CD1c-positive myeloid dendritic cell (primary cell): ENCODE results near the gene ARHGEF33.
A peak's percentile ranks its signal among the peaks of the same experiment; 100 is the strongest.

Experiments used
- DNase-seq: peaks from one replicate; pipeline ENCODE4 v3.0.0-alpha.2; 2016; ENCODE audit errors: extremely low spot score

The ARHGEF33 gene

GRCh38 chr2:38959938-38960608, 70.4 kb downstream of the ARHGEF33 start:
- peak; percentile 90 for DNase-seq

GRCh38 chr2:38960609-38961320, 71.1 kb downstream of the ARHGEF33 start:
- no peak for DNase-seq

- DNase-seq, result no peak
Measured at GRCh38 chr2:38966006-38966405, 76.3 kb downstream of the ARHGEF33 start.

DNA sequence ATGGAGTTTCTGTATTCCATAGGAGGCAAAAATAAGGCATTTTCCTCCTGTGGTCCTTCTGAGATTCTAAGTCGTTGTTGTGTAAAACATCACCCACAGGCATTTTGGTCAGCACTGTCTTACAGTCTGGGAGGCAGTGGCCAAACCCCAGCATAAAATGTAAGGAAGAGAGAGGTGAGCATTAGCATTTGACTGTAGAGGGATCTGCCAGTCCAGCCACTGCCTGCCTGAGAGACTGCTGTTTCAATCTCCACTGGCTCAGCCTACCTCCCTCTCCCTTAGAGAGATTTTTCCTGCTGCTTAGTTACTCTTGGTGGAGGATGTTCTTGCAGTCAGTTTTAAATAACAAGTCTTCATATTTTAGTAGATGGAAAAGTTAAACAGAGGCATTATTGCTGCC, 77.0 kb downstream of the ARHGEF33 start:
- no peak for DNase-seq

GRCh38 chr2:38968021-38968420, 78.3 kb downstream of the ARHGEF33 start:
- DNase-seq, result no peak

- DNase-seq, result no peak
Measured at GRCh38 chr2:38971377-38971776, 81.7 kb downstream of the ARHGEF33 start.

GRCh38 chr2:38973266-38973665, 83.6 kb downstream of the ARHGEF33 start:
- no peak for DNase-seq

- peak; percentile 11 for DNase-seq
Measured at GRCh38 chr2:38975042-38975441, 85.4 kb downstream of the ARHGEF33 start.

DNA sequence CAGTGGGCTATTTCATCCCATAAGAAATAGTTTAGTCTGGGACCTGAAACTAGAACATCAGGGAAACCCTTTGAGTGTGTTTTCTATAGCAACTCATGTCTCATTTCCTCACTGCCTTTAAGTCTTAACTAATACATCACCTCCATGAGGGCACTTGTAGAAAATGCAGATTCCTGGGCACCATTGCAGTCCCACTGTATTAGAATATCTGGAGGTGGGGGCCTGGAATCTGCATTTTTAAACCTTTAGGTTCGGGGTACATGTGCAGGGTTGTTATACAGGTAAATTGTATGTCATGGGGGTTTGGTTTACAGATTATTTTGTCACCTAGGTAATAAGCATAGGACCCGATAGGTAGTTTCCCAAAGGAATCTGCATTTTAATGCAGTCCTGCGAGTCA, 87.4 kb downstream of the ARHGEF33 start:
- DNase-seq, result no peak

- DNase-seq, result peak; percentile 79
Measured at GRCh38 chr2:38978296-38978903, 88.7 kb downstream of the ARHGEF33 start.

DNA sequence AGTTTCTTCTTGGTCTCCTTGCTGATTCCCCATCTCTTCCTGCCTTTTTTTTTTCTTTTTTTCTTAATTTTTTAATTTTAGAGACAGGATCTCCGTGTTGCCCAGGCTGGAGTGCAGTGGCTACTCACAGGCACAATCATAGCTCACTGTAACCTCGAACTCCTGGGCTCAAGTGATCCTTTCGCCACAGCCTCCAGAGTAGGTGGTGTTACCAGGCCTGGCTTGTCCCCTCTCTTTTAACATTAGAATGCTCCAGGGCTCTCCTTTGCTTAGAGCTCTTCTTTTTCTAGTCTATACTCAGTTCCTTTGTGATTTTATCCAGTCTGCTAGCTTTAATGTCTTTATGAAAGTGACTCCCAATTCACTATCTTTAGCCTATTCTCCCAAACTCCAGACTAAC, 89.2 kb downstream of the ARHGEF33 start:
- no peak for DNase-seq

DNA sequence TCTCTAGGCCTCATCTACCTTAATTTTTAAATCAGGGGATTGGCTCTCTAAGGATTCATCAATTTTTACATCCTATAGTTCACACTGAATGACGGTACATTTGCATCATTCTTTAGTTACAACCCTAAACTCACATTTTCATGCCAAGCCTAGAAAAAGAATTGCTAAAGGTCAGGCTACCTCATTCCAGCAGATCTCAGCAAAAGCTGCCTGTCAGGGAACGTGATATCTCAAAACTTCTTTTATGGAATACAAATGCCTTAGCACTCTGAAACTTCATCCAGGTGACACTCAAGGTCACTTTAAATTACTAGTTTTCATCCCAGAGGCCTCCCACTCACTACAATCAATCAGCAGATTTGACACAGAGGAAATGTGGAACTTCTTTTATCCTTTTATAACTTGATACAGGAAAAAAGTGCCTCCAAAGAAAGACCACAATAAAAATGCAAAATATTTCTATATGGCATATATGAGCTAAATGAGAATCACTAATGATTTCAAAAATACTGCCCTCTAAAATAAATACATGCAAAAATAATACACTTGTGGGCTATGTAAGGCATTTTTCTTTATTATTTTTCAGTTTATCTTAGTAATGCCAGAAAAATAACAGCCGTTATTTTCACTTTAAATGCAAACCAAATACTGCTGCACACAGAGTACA, 91.5 kb downstream of the ARHGEF33 start:
- no peak for DNase-seq

GRCh38 chr2:38981670-38982357, 92.1 kb downstream of the ARHGEF33 start:
- DNase-seq, result no peak

- DNase-seq, result no peak
Measured at GRCh38 chr2:38982498-38982897, 92.8 kb downstream of the ARHGEF33 start.

- no peak for DNase-seq
Measured at GRCh38 chr2:38988716-38989115, 99.0 kb downstream of the ARHGEF33 start.

GRCh38 chr2:38991899-38992298, 102.2 kb downstream of the ARHGEF33 start:
- no peak for DNase-seq

GRCh38 chr2:38997781-38998180, 108.1 kb downstream of the ARHGEF33 start:
- peak; percentile 44 for DNase-seq

- DNase-seq, result no peak
Measured at GRCh38 chr2:39000552-39000951, 110.9 kb downstream of the ARHGEF33 start.

DNA sequence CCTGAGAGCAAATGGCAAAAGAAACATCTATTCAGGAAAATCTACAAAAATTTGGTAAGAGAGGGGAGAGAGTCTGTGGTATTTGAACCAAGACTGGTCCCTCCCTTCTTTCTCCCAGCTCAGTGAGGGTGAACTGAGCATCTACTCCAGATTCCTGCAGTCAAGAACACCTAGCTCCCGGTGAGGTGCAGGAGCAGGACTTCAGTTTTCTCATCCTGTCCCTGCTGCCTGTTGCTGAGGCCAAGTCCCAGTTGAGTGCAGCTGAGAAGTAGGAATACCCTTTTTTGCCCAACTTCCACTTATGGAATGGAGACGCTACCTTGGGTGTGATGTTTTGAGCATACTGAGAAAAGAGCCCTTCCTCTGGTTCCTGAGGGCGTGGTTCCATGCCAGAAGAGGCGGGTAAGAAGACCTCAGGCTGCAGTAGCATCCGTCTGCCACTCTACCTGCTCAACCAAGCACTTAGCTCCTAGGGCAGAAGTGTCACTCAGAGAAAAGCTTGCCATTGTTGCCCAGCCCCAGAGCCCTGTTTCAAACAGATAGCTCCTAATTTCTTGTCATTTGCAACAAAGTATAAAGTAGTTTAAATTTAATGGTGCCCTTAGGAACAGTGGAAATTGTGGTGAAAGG, 118.3 kb downstream of the ARHGEF33 start:
- DNase-seq, result no peak

DNA sequence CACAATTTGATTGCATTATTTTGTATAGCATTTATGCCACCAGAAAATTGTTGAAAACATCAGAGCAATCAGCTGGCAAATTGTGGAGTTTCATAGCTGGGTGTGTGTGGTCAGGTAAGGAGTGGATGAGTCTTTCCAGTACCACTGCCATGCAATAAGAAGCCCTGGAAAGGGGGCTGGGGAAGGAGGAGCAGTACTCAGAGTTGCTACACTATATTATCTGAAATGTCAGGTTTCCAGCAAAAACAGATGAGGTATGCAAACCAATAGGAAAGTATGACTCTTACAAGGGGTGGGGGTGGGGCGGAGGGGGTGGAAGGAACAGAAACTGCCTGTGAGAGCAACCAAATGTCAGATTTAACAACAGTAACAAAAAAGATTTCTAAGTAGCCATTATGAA, 119.0 kb downstream of the ARHGEF33 start:
- DNase-seq, result peak; percentile 32

DNA sequence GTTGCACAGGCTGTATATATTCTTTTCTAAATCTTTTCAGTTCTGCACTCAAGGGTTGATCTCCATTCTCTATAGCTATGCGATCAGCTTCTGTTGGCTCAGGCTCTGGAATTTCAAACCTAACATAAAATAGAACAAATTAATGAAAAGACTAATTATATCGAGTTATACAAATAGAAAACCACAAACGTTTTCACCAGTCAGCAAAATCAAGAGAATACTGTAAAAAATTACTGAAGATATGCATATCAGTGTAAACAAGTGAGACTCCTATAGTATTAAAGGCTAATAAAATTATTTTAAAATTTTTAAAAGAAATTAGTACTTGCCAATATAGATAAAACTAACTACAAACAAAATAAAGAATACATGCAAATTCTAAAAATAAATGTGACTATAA, 124.2 kb downstream of the ARHGEF33 start:
- DNase-seq, result no peak
